HCT116 (cell line): ENCODE data around the gene FAM131C. TPM values are rescaled to one million over a fixed set of nuclear protein-coding genes. Genes with fewer than 3 reads are reported as not detected.

Experiments
- ATAC-seq: fragments of 200-7000 bp; cut with Tn5 transposase; 2 replicates; pipeline ENCODE4 v1.9.1; 2020; ENCODE audit warnings: mild to moderate bottlenecking, moderate library complexity
- BruUV-seq: library from RNA; stranded (reverse); fragments of 400-500 nt; replicated peaks from 2 replicates; lab custom pipeline; 2021; lab: Mats Ljungman, UMichigan
- CTCF ChIA-PET: fragments of 300-600 bp; sonication (Branson Sonifier 250); formaldehyde crosslinking; loops from one replicate; lab custom pipeline; 2021; ENCODE audit warnings: antibody characterized with exemption; lab: Charles Lee
- POLR2A ChIA-PET: fragments of 300-600, 350-600 bp; sonication (Branson Sonifier 250); formaldehyde crosslinking; loops from one replicate; lab custom pipeline; 2021; ENCODE audit warnings: antibody characterized with exemption; lab: Charles Lee
- RAD21 ChIA-PET, 2 experiments: fragments of 300-600 bp; sonication (Branson Sonifier 250); formaldehyde crosslinking; loops; one replicate each; lab custom pipeline; 2023; ENCODE audit warnings: low total read pairs in 2 of 2; ENCODE audit not compliant: uncharacterized antibody in 2 of 2, unreplicated experiment in 2 of 2, low non-redundant PET in 1 of 2; lab: Charles Lee
- DNase-seq: peaks from one replicate; pipeline ENCODE4 v3.0.0-alpha.2; 2010; ENCODE audit warnings: low read depth, low spot score
- H2AFZ ChIP-seq: fragments of 200-600 bp; shearing (Covaris generic), sonication (generic); 2 replicates; pipeline ENCODE4 v1.6.1; 2017; ENCODE audit warnings: low read depth, mixed run types, mixed read lengths, antibody characterized with exemption, low read length; ENCODE audit not compliant: poor library complexity, severe bottlenecking
- H3K27ac ChIP-seq: 2 replicates; pipeline ENCODE4 v1.5.1; 2012; ENCODE audit warnings: low read depth, low read length
- H3K27me3 ChIP-seq: fragments of 200-600 bp; sonication (generic); 2 replicates; pipeline ENCODE4 v1.6.1; 2016; ENCODE audit warnings: mixed run types, low read length, mixed read lengths; ENCODE audit not compliant: insufficient read depth
- H3K36me3 ChIP-seq, 2 experiments: fragments of 200-500 bp in 1 of 2; fragments of 200-600 bp in 1 of 2; sonication (Bioruptor generic) in 1 of 2; sonication (generic) in 1 of 2; 2 replicates each; pipeline versions ENCODE4 v1.5.1 to v1.6.1; 2014 to 2016; ENCODE audit warnings: low read length in 2 of 2, inconsistent platforms in 1 of 2, mixed read lengths in 1 of 2, mixed run types in 1 of 2; ENCODE audit not compliant: insufficient read depth in 2 of 2, control insufficient read depth in 1 of 2
- H3K4me1 ChIP-seq, 2 experiments: fragments of 200-600 bp in 1 of 2; sonication (generic) in 1 of 2; 2 replicates each; pipeline versions ENCODE4 v1.5.1 to v1.6.1; 2012 to 2017; ENCODE audit warnings: low read length in 2 of 2, inconsistent platforms in 1 of 2, mild to moderate bottlenecking in 1 of 2, mixed read lengths in 1 of 2, mixed run types in 1 of 2, moderate library complexity in 1 of 2; ENCODE audit not compliant: insufficient read depth in 2 of 2, control insufficient read depth in 1 of 2
- H3K4me2 ChIP-seq: fragments of 200-600 bp; sonication (generic); 2 replicates; pipeline ENCODE4 v1.6.1; 2017; ENCODE audit warnings: mixed run types, low read length, mixed read lengths
- H3K4me3 ChIP-seq, 2 experiments: fragments of 200-600 bp in 1 of 2; sonication (generic) in 1 of 2; replicated peaks in 1 of 2; 2 replicates each; pipeline ENCODE4 v1.5.1; 2011 to 2016; ENCODE audit warnings: low read length in 2 of 2, control low read depth in 1 of 2, low read depth in 1 of 2, mild to moderate bottlenecking in 1 of 2, mixed read lengths in 1 of 2, mixed run types in 1 of 2
- H3K79me2 ChIP-seq: fragments of 200-600 bp; sonication (generic); 2 replicates; pipeline ENCODE4 v1.6.1; 2017; ENCODE audit warnings: mild to moderate bottlenecking, mixed run types, low read length, moderate library complexity, mixed read lengths; ENCODE audit not compliant: insufficient read depth
- H3K9ac ChIP-seq: fragments of 200-600 bp; sonication (generic); 2 replicates; pipeline ENCODE4 v1.6.1; 2016; ENCODE audit warnings: low read length, mixed read lengths
- H3K9me2 ChIP-seq: fragments of 200-600 bp; sonication (generic), shearing (Covaris generic); 2 replicates; pipeline ENCODE4 v1.6.1; 2017; ENCODE audit warnings: mixed run types, mild to moderate bottlenecking, moderate library complexity; ENCODE audit not compliant: insufficient read depth
- H3K9me3 ChIP-seq, 2 experiments: fragments of 200-500 bp in 1 of 2; fragments of 200-600 bp in 1 of 2; sonication (Bioruptor generic) in 1 of 2; sonication (generic) in 1 of 2; 2 replicates each; pipeline ENCODE4 v1.6.1; 2014 to 2017; ENCODE audit warnings: low read length in 2 of 2, mixed read lengths in 2 of 2, inconsistent platforms in 1 of 2, low read depth in 1 of 2, mild to moderate bottlenecking in 1 of 2, mixed run types in 1 of 2, moderate library complexity in 1 of 2; ENCODE audit not compliant: control insufficient read depth in 1 of 2, insufficient read depth in 1 of 2
- H4K20me1 ChIP-seq: fragments of 200-600 bp; sonication (generic), shearing (Covaris generic); 2 replicates; pipeline ENCODE4 v1.6.1; 2017; ENCODE audit warnings: mixed run types, mild to moderate bottlenecking, moderate library complexity; ENCODE audit not compliant: insufficient read depth
- CBX3 ChIP-seq: IDR thresholded peaks from 2 replicates; pipeline ENCODE4 v1.6.1; 2012; ENCODE audit warnings: low read depth
- CEBPB ChIP-seq: IDR thresholded peaks from 2 replicates; pipeline ENCODE4 v1.6.1; 2012; ENCODE audit warnings: low read depth
- ELF1 ChIP-seq: IDR thresholded peaks from 2 replicates; pipeline ENCODE4 v1.6.1; 2012; ENCODE audit warnings: low read depth, borderline replicate concordance
- EZH2phosphoT487 ChIP-seq: fragments of 200-600 bp; IDR thresholded peaks from 2 replicates; pipeline ENCODE4 v1.6.1; 2018; ENCODE audit warnings: antibody characterized with exemption, borderline replicate concordance
- POLR2AphosphoS5 ChIP-seq: IDR thresholded peaks from 2 replicates; pipeline ENCODE4 v1.6.1; 2011; ENCODE audit warnings: mild to moderate bottlenecking, low read depth, low read length, moderate library complexity
- RAD21 ChIP-seq: IDR thresholded peaks from 2 replicates; pipeline ENCODE4 v1.6.1; 2012; ENCODE audit warnings: low read depth, mild to moderate bottlenecking
- SRF ChIP-seq: IDR thresholded peaks from 2 replicates; pipeline ENCODE4 v1.6.1; 2012; ENCODE audit warnings: low read depth
- intact Hi-C: fragments of 100-400 bp; cut with micrococcal nuclease; formaldehyde crosslinking; loops from 2 replicates; pipeline ENCODE4 v1.10.0; 2022
- total RNA-seq: library from RNA; stranded (reverse); gene quantifications from one replicate; pipeline ENCODE4 v1.2.1, GENCODE V29; 2021; ENCODE audit not compliant: unreplicated experiment

The FAM131C gene
- total RNA-seq, 1 experiment from 2014 or later = 11.6 TPM

- Histone ChIP-seq H3K4me2 (no peak overlapping the region), H3K27ac (no peak overlapping the region), H3K79me2 (no peaks in the 10 kb centered on the region), H2AFZ (no peak overlapping the region), H3K4me3 (no peak overlapping the region), H3K9me2 (no peaks in the 10 kb centered on the region), H3K9me3 (no peaks in the 10 kb centered on the region), H3K36me3 (no peaks in the 10 kb centered on the region), H3K9ac (no peak overlapping the region), H4K20me1 (no peaks in the 10 kb centered on the region), H3K4me1 (peaks cover 5 to 9% of the 10 kb centered on the region in 2 experiments; a peak in 3 of 4 replicates), H3K27me3 (no peaks in the 10 kb centered on the region)
- no TSS peak for BruUV-seq
- DNase-seq = no peak
- RAD21 ChIA-PET = no interaction called here
- peak; percentile 9; the same call in 1 of the 2 replicates for ATAC-seq
- CTCF ChIA-PET = interaction anchor here (1.7 kb wide), 1 partner anchor 9 kb away, joined by 5 read pairs; the partner anchor contains the start of gene FAM131C
- intact Hi-C loops = no loop called here
- POLR2A ChIA-PET = no interaction called here
- TF ChIP-seq SRF (no peak), CBX3 (no peak), EZH2phosphoT487 (no peak), ELF1 (no peak)
These were observed 8.7 kb downstream of the FAM131C start for GRCh38 chr1:16064536-16065268.

GRCh38 chr1:16063921-16064320 lies 9.5 kb downstream of the FAM131C start:
- Histone ChIP-seq H3K4me1 (peaks cover 5 to 9% of the 10 kb centered on the region in 2 experiments; a peak in 3 of 4 replicates), H3K27me3 (no peaks in the 10 kb centered on the region), H3K36me3 (no peaks in the 10 kb centered on the region), H3K4me3 (no peak overlapping the region), H3K9me3 (no peaks in the 10 kb centered on the region), H4K20me1 (no peaks in the 10 kb centered on the region), H3K27ac (no peak overlapping the region), H3K9ac (no peak overlapping the region), H3K79me2 (no peaks in the 10 kb centered on the region), H3K4me2 (no peak overlapping the region), H2AFZ (no peak overlapping the region), H3K9me2 (no peaks in the 10 kb centered on the region)
- POLR2A ChIA-PET = no interaction called here
- intact Hi-C loops = no loop called here
- RAD21 ChIA-PET = no interaction called here
- CTCF ChIA-PET = interaction anchor here (1.7 kb wide), 1 partner anchor 9 kb away, joined by 5 read pairs; the partner anchor contains the start of gene FAM131C
- DNase-seq = no peak
- BruUV-seq = no TSS peak
- TF ChIP-seq POLR2AphosphoS5 (no peak), CEBPB (no peak), RAD21 (no peak)
- no peak for ATAC-seq
